Gastroesophageal sphincter (tissue), 4 donors: ENCODE data around the gene TRAPPC5. TPM values are rescaled to one million over a fixed set of nuclear protein-coding genes. Genes with fewer than 3 reads are reported as not detected.

Experiments
- ATAC-seq: fragments of 150-250 bp; one replicate; pipeline ENCODE4 v1.9.1; 2016; ENCODE audit warnings: mild to moderate bottlenecking, moderate library complexity
- H3K27ac ChIP-seq, 4 donors: fragments of 200-600 bp; sonication (generic) in 3 of 4; 1 replicate in 3 of 4; 2 replicates in 1 of 4; pipeline ENCODE4 v1.5.1; 2016 to 2019
- H3K27me3 ChIP-seq: fragments of 200-600 bp; sonication (generic); one replicate; pipeline ENCODE4 v1.5.1; 2019
- H3K36me3 ChIP-seq, 2 donors: fragments of 200-600 bp; sonication (generic); one replicate each; pipeline ENCODE4 v1.5.1; 2019; ENCODE audit warnings: control low read depth in 1 of 2
- H3K4me1 ChIP-seq, 3 donors: fragments of 200-600 bp; sonication (generic); 1 replicate in 2 of 3; 2 replicates in 1 of 3; pipeline ENCODE4 v1.5.1; 2016 to 2019; ENCODE audit warnings: control low read depth in 2 of 3
- H3K4me3 ChIP-seq, 2 donors: fragments of 200-600 bp; sonication (generic); one replicate each; pipeline ENCODE4 v1.5.1; 2019; ENCODE audit warnings: mild to moderate bottlenecking in 1 of 2, moderate library complexity in 1 of 2
- H3K9me3 ChIP-seq, 3 donors: fragments of 200-600 bp; sonication (generic); one replicate each; pipeline ENCODE4 v1.5.1; 2017 to 2019; ENCODE audit warnings: control low read depth in 2 of 3
- EP300 ChIP-seq: sonication (generic); formaldehyde crosslinking; IDR thresholded peaks from one replicate; pipeline ENCODE4 v1.6.1; 2017; ENCODE audit warnings: antibody characterized with exemption, mild to moderate bottlenecking
- POLR2A ChIP-seq, 2 donors: fragments of 450-650 bp; IDR thresholded peaks; one replicate each; pipeline ENCODE4 v1.6.1; 2017; ENCODE audit warnings: antibody characterized with exemption in 2 of 2, mild to moderate bottlenecking in 2 of 2, moderate library complexity in 1 of 2
- POLR2AphosphoS5 ChIP-seq: sonication (generic); formaldehyde crosslinking; IDR thresholded peaks from one replicate; pipeline ENCODE4 v1.6.1; 2017; ENCODE audit warnings: antibody characterized with exemption
- WGBS, 2 donors: methylation state at CpG; one replicate each; pipeline ENCODE4 v1.1.5; 2018; ENCODE audit warnings: low coverage in 1 of 2; 5-methylcytosine and 5-hydroxymethylcytosine counted together
- total RNA-seq, 4 donors: library from RNA; depleted of rRNA; stranded (reverse); fragments of >200 nt; gene quantifications; one replicate each; pipeline ENCODE4 v1.1.0, GENCODE V29; 2016
- TF ChIP-seq, protein P1 (sequence below), 4 experiments: fragments of 200-600 bp in 2 of 4; fragments of 450-650 bp in 2 of 4; sonication (generic) in 1 of 4; IDR thresholded peaks; one replicate each; pipeline ENCODE4 v1.5.1; 2017 to 2019; ENCODE audit warnings: antibody characterized with exemption in 4 of 4, mild to moderate bottlenecking in 2 of 4, moderate library complexity in 2 of 4

The TRAPPC5 gene
- total RNA-seq, 4 donors from 2014 or later = 56.0 to 69.0 (median 64.0) TPM

DNA sequence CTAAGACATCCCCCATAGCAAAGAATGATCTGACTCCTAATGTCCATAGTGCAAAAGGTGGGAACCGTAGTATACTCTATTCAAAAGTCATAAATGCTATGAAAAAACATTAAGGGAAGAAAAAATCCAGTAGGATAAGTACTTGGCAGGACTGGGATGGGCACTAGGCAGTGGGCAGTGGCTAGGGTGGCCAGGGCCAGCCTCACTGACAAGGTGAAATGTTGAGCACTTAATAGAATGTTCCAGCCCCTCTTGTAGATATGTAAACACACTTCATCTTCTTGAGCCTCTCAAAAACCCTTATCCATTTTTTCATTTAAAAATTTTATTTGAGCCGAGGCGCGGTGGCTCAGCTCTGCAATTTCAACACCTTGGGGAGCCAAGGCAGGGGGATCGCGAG, 52.7 kb downstream of the TRAPPC5 start:
- WGBS, 2 donors = 48 to 64% methylated on average over 4 to 6 of the region's 6 CpGs
- Histone ChIP-seq H3K27ac (no peak overlapping the region), H3K9me3 (no peaks in the 10 kb centered on the region), H3K27me3 (peaks cover 79% of the 10 kb centered on the region), H3K4me3 (no peak overlapping the region), H3K36me3 (no peaks in the 10 kb centered on the region), H3K4me1 (peaks cover 0 to 11% (median 0%) of the 10 kb centered on the region in 3 donors)
- TF ChIP-seq, protein P1, sequence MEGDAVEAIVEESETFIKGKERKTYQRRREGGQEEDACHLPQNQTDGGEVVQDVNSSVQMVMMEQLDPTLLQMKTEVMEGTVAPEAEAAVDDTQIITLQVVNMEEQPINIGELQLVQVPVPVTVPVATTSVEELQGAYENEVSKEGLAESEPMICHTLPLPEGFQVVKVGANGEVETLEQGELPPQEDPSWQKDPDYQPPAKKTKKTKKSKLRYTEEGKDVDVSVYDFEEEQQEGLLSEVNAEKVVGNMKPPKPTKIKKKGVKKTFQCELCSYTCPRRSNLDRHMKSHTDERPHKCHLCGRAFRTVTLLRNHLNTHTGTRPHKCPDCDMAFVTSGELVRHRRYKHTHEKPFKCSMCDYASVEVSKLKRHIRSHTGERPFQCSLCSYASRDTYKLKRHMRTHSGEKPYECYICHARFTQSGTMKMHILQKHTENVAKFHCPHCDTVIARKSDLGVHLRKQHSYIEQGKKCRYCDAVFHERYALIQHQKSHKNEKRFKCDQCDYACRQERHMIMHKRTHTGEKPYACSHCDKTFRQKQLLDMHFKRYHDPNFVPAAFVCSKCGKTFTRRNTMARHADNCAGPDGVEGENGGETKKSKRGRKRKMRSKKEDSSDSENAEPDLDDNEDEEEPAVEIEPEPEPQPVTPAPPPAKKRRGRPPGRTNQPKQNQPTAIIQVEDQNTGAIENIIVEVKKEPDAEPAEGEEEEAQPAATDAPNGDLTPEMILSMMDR (IDR thresholded peaks at IDR 0.05) = no peak
- TF ChIP-seq EP300 = no peak
- TF ChIP-seq POLR2AphosphoS5 = no peak
- no peak for TF ChIP-seq POLR2A (IDR thresholded peaks at IDR 0.05)
- no peak for ATAC-seq

DNA sequence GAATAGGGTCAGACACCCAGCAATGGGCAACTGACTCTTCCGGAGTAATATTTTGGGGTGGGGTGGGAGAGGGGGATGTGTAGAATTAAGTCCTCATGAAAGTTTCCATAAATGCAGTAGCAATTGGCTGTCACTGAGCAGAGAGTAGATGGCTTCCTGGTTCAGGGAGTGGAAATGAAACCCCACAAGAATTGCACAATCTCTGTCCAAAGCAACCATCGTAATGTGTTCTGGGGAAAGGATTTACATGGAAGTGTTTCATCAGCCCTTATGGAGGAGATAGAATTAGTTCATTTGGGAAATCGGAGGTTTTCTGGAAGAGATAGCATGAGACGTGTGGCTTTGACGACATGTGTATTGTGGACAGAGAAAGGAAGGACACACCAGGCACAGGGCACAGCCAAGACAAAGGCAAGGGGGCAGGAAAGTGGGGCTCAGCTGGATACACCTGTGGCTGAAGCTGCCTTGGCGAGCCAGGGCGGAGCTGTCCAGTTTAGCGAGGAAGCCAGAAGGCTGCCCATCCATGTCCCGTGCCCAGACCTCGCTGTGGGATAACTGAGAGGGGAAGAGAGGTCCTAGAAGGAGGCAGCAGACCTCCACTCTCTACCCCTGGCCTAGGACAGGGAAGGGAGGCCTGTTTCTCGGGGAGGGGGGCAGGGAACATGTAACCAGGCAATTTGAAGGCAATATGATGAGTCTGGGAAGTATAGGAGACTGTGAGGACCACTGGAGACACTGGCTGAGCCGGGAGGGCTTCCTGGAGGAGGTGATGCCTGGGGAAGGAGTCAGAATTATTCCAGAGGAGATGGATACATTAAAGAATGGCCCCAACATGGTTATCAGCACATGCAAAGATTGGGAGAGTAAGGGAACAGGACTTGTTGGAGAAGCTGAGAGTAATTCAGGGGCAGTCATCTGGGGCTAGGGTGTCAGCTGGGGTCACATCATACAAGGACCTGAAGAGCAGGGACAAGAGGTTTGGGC, 53.9 kb downstream of the TRAPPC5 start:
- TF ChIP-seq POLR2A (IDR thresholded peaks at IDR 0.05) (no peak), EP300 (no peak), POLR2AphosphoS5 (no peak)
- TF ChIP-seq, protein P1 (IDR thresholded peaks at IDR 0.05) = no peak
- H3K4me1 ChIP-seq = peaks cover 0 to 11% (median 0%) of the 10 kb centered on the region in 3 donors
- no peaks in the 10 kb centered on the region for H3K36me3 ChIP-seq
- H3K9me3 ChIP-seq = no peaks in the 10 kb centered on the region
- H3K27ac ChIP-seq = no peak overlapping the region
- ATAC-seq = no peak
- H3K4me3 ChIP-seq = no peak overlapping the region
- 52% methylated on average over 4 to 9 of the region's 12 CpGs for WGBS, 2 donors
- peaks cover 79% of the 10 kb centered on the region for H3K27me3 ChIP-seq

DNA sequence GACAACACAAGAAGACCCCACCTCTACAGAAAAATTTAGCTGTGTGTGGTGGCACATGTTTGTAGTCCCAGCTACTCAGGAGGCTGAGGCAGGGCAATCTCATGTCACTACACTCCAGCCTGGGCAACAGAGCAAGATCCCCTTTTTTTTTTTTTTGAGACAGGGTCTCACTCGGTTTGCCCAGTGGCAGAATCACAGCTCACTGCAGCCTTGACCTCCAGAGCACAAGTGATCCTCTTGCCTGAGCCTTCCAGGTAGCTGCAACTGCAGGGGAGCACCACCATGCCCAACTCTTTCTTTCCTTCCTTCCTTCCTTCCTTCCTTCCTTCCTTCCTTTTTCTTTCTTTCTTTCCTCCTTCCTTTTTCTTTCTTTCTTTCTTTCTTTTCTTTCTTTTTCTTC, 55.5 kb downstream of the TRAPPC5 start:
- H3K36me3 ChIP-seq = no peaks in the 10 kb centered on the region
- ATAC-seq = no peak
- no peak overlapping the region for H3K4me3 ChIP-seq
- H3K27me3 ChIP-seq = peaks cover 69% of the 10 kb centered on the region
- H3K27ac ChIP-seq = no peak overlapping the region
- TF ChIP-seq POLR2A (IDR thresholded peaks at IDR 0.05) = no peak
- TF ChIP-seq, protein P1 (IDR thresholded peaks at IDR 0.05) = no peak
- TF ChIP-seq EP300 = no peak
- no peak for TF ChIP-seq POLR2AphosphoS5
- H3K4me1 ChIP-seq = no peaks in the 10 kb centered on the region
- H3K9me3 ChIP-seq = no peaks in the 10 kb centered on the region
- 36 to 78% methylated on average over 1 of the region's 1 CpG for WGBS, 2 donors

DNA sequence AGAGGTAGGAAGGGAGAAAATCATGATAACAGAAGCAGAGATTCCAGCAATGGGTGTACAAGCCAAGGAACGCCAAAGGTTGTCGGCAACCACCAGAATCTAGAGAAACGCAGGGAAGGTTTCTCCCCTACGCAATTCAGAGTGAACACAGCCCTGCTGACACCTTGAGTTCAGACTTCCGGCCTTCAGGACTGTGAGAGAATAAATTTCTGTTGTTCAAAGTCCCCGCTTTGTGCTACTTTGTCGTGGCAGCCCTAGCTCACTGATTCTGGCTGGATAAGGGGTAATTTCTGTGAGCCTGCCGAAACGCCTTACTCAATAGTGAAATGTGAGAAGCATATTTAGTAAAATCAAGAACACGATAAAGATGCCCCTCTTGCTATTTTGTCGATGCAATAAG, 56.6 kb downstream of the TRAPPC5 start:
- 65 to 82% methylated on average over 6 to 11 of the region's 11 CpGs for WGBS, 2 donors
- no peak for ATAC-seq
- no peak overlapping the region for H3K4me3 ChIP-seq

More for the DNA sequence above, 56.6 kb downstream of the TRAPPC5 start:
- no peak overlapping the region for H3K27ac ChIP-seq
- TF ChIP-seq POLR2A (IDR thresholded peaks at IDR 0.05) (no peak), EP300 (no peak), POLR2AphosphoS5 (no peak)
- TF ChIP-seq, protein P1 (IDR thresholded peaks at IDR 0.05) = no peak
- no peaks in the 10 kb centered on the region for H3K4me1 ChIP-seq
- H3K36me3 ChIP-seq = no peaks in the 10 kb centered on the region
- H3K27me3 ChIP-seq = peaks cover 59% of the 10 kb centered on the region
- H3K9me3 ChIP-seq = no peaks in the 10 kb centered on the region

Other genes with a start within 250 kb of the TRAPPC5 start
- gene PEX11G, start 191.8 kb upstream of the TRAPPC5 start, total RNA-seq = 1 to 10 TPM; 1.0 to 3.1 (median 1.9) TPM
- gene ZNF358, start 164.7 kb upstream of the TRAPPC5 start, total RNA-seq = 100 to 1,000 TPM in 2 of 4 donors, 10 to 100 TPM in 2; 63.9 to 153 (median 98.7) TPM
- gene MCOLN1, start 158.2 kb upstream of the TRAPPC5 start, total RNA-seq = 10 to 100 TPM in 3 of 4 donors, 1 to 10 TPM in 1; 7.4 to 18.4 (median 17.5) TPM
- gene PNPLA6, start 145.1 kb upstream of the TRAPPC5 start, total RNA-seq = 100 to 1,000 TPM in 1 of 4 donors, 10 to 100 TPM in 3; 54.9 to 111 (median 75.2) TPM
- gene CAMSAP3, start 85.0 kb upstream of the TRAPPC5 start, total RNA-seq = 1 to 10 TPM in 1 of 4 donors, under 1 TPM in 1, not detected in 2; 0.46 to 2.1 TPM
- gene XAB2, start 51.3 kb upstream of the TRAPPC5 start, total RNA-seq = 10 to 100 TPM; 36.7 to 50.6 (median 42.5) TPM
- 10 to 100 TPM; 12.0 to 26.8 (median 17.8) TPM for gene PET100, start 51.0 kb upstream of the TRAPPC5 start, total RNA-seq
- not detected for gene PCP2, start 47.1 kb upstream of the TRAPPC5 start, total RNA-seq
- gene STXBP2, start 43.7 kb upstream of the TRAPPC5 start, total RNA-seq = 10 to 100 TPM in 3 of 4 donors, 1 to 10 TPM in 1; 4.4 to 16.9 (median 14.1) TPM
- not detected for gene RETN, start 11.8 kb upstream of the TRAPPC5 start, total RNA-seq
- gene MCEMP1, start 3.7 kb upstream of the TRAPPC5 start, total RNA-seq = 1 to 10 TPM in 1 of 4 donors, under 1 TPM in 2, not detected in 1; 0.67 to 1.2 (median 0.96) TPM
- gene FCER2, start 21.3 kb downstream of the TRAPPC5 start, total RNA-seq = 1 to 10 TPM in 1 of 4 donors, not detected in 3; 1.2 TPM
- 1 to 10 TPM in 3 of 4 donors, not detected in 1; 1.1 to 6.8 (median 5.5) TPM for gene CLEC4G, start 51.3 kb downstream of the TRAPPC5 start, total RNA-seq
- gene CD209, start 66.7 kb downstream of the TRAPPC5 start, total RNA-seq = 10 to 100 TPM in 2 of 4 donors, 1 to 10 TPM in 1, under 1 TPM in 1; 0.78 to 11.4 (median 8.0) TPM
- not detected for gene CLEC4M, start 82.4 kb downstream of the TRAPPC5 start, total RNA-seq
- gene EVI5L, start 149.4 kb downstream of the TRAPPC5 start, total RNA-seq = 10 to 100 TPM; 17.3 to 46.3 (median 22.2) TPM
- gene PRR36, start 193.6 kb downstream of the TRAPPC5 start, total RNA-seq = not detected
- under 1 TPM; 0.13 to 0.32 (median 0.29) TPM for gene LRRC8E, start 207.7 kb downstream of the TRAPPC5 start, total RNA-seq
- gene MAP2K7, start 223.0 kb downstream of the TRAPPC5 start, total RNA-seq = 10 to 100 TPM; 13.9 to 23.4 (median 17.9) TPM
- 1 to 10 TPM; 2.8 to 8.5 (median 5.4) TPM for gene TGFBR3L, start 234.0 kb downstream of the TRAPPC5 start, total RNA-seq
- gene SNAPC2, start 239.5 kb downstream of the TRAPPC5 start, total RNA-seq = 10 to 100 TPM; 29.5 to 37.7 (median 33.4) TPM
- 10 to 100 TPM; 18.3 to 33.3 (median 26.4) TPM for gene CTXN1, start 245.3 kb downstream of the TRAPPC5 start, total RNA-seq